ENCODE data around the gene MSX2.

MSX2 gene

GRCh38 chr5:174727794-174728680, 3.7 kb downstream of the MSX2 start:
- Histone ChIP-seq H3K79me2 (ENCODE audit: control insufficient read depth, low read length) (no peaks in the 10 kb centered on the region), H3K36me3 (ENCODE audit: control insufficient read depth, low read length) (no peaks in the 10 kb centered on the region), H3K27me3 (ENCODE audit: control insufficient read depth, low read length) (peaks cover 15% of the 10 kb centered on the region), H3F3A (ENCODE audit: control insufficient read depth, insufficient read depth) (no peaks in the 10 kb centered on the region), H3K9me3 (ENCODE audit: control insufficient read depth, insufficient read depth, low read length) (no peaks in the 10 kb centered on the region), H3K9me2 (replicated peaks; ENCODE audit: control insufficient read depth, low read length) (no peaks in the 10 kb centered on the region), H3K27ac (ENCODE audit: low read depth, low read length) (no peak overlapping the region), H3K4me3 (ENCODE audit: low read length) (no peak overlapping the region), H4K20me1 (ENCODE audit: control insufficient read depth, insufficient read depth, low read depth, low read length) (no peaks in the 10 kb centered on the region), H3K4me2 (ENCODE audit: low read length) (no peak overlapping the region), H3K4me1 (ENCODE audit: control insufficient read depth, low read length) (no peaks in the 10 kb centered on the region)
- no peak for TF ChIP-seq CTCF (IDR thresholded peaks at IDR 0.05; ENCODE audit: low read depth, low read length, poor library complexity, severe bottlenecking)
- TF ChIP-seq EZH2phosphoT487 (IDR thresholded peaks at IDR 0.05; ENCODE audit: borderline replicate concordance, low read length) = no peak

GRCh38 chr5:174729075-174729680, 4.8 kb downstream of the MSX2 start:
- no peaks in the 10 kb centered on the region for H3K9me2 ChIP-seq (replicated peaks; ENCODE audit: control insufficient read depth, low read length)
- TF ChIP-seq CTCF (IDR thresholded peaks at IDR 0.05; ENCODE audit: low read depth, low read length, poor library complexity, severe bottlenecking) = no peak
- TF ChIP-seq EZH2phosphoT487 (IDR thresholded peaks at IDR 0.05; ENCODE audit: borderline replicate concordance, low read length) = no peak
- no peaks in the 10 kb centered on the region for H3K4me1 ChIP-seq (ENCODE audit: control insufficient read depth, low read length)
- no peaks in the 10 kb centered on the region for H3F3A ChIP-seq (ENCODE audit: control insufficient read depth, insufficient read depth)
- no peak overlapping the region for H3K4me3 ChIP-seq (ENCODE audit: low read length)
- H3K9me3 ChIP-seq (ENCODE audit: control insufficient read depth, insufficient read depth, low read length) = no peaks in the 10 kb centered on the region
- H3K79me2 ChIP-seq (ENCODE audit: control insufficient read depth, low read length) = no peaks in the 10 kb centered on the region
- H3K27me3 ChIP-seq (ENCODE audit: control insufficient read depth, low read length) = peaks cover 15% of the 10 kb centered on the region
- no peaks in the 10 kb centered on the region for H3K36me3 ChIP-seq (ENCODE audit: control insufficient read depth, low read length)
- H4K20me1 ChIP-seq (ENCODE audit: control insufficient read depth, insufficient read depth, low read depth, low read length) = no peaks in the 10 kb centered on the region
- no peak overlapping the region for H3K4me2 ChIP-seq (ENCODE audit: low read length)
- H3K27ac ChIP-seq (ENCODE audit: low read depth, low read length) = no peak overlapping the region

GRCh38 chr5:174731214-174732035, 7.0 kb downstream of the MSX2 start:
- no peaks in the 10 kb centered on the region for H4K20me1 ChIP-seq (ENCODE audit: control insufficient read depth, insufficient read depth, low read depth, low read length)
- no peaks in the 10 kb centered on the region for H3K79me2 ChIP-seq (ENCODE audit: control insufficient read depth, low read length)
- no peak overlapping the region for H3K4me2 ChIP-seq (ENCODE audit: low read length)
- H3K27me3 ChIP-seq (ENCODE audit: control insufficient read depth, low read length) = peaks cover 15% of the 10 kb centered on the region
- H3K9me2 ChIP-seq (replicated peaks; ENCODE audit: control insufficient read depth, low read length) = no peaks in the 10 kb centered on the region
- H3K9me3 ChIP-seq (ENCODE audit: control insufficient read depth, insufficient read depth, low read length) = no peaks in the 10 kb centered on the region
- no peak for TF ChIP-seq CTCF (IDR thresholded peaks at IDR 0.05; ENCODE audit: low read depth, low read length, poor library complexity, severe bottlenecking)
- TF ChIP-seq EZH2phosphoT487 (IDR thresholded peaks at IDR 0.05; ENCODE audit: borderline replicate concordance, low read length) = no peak
- H3K36me3 ChIP-seq (ENCODE audit: control insufficient read depth, low read length) = no peaks in the 10 kb centered on the region
- no peaks in the 10 kb centered on the region for H3K4me1 ChIP-seq (ENCODE audit: control insufficient read depth, low read length)
- no peak overlapping the region for H3K27ac ChIP-seq (ENCODE audit: low read depth, low read length)
- H3K4me3 ChIP-seq (ENCODE audit: low read length) = no peak overlapping the region
- no peaks in the 10 kb centered on the region for H3F3A ChIP-seq (ENCODE audit: control insufficient read depth, insufficient read depth)
